ENCODE data around the gene PPP4R2. TPM values are rescaled to one million over a fixed set of nuclear protein-coding genes. Genes with fewer than 3 reads are reported as not detected.

The PPP4R2 gene
- total RNA-seq, result 10 to 100 TPM; 46.5 to 56.6 (median 52.7) TPM

GRCh38 chr3:72996473-72997333 is at the start of gene PPP4R2:
Gene PPP4R2, plus strand, starts transcription at chr3:72996811. Its CDS starts 227 bp downstream, at chr3:72997038.
- TF ChIP-seq CTCF (IDR thresholded peaks at IDR 0.05), result no peak
- peak; percentile 92 for ATAC-seq (ENCODE audit: low FRiP score)

GRCh38 chr3:72947715-72948490 is 48.7 kb upstream of the PPP4R2 start:
- DNase-seq (ENCODE audit: low spot score), result no peak
- ATAC-seq (ENCODE audit: low FRiP score), result peak; percentile 54
- no peak for TF ChIP-seq CTCF (IDR thresholded peaks at IDR 0.05)

More at GRCh38 chr3:72996473-72997333, at the start of gene PPP4R2:
- DNase-seq (ENCODE audit: low spot score), result peak; percentile 46

- ATAC-seq (ENCODE audit: low FRiP score), result no peak
- no peak for DNase-seq (ENCODE audit: low spot score)
- TF ChIP-seq CTCF (IDR thresholded peaks at IDR 0.05), result no peak
Measured at GRCh38 chr3:72949016-72949415, 47.6 kb upstream of the PPP4R2 start.

- no peak for ATAC-seq (ENCODE audit: low FRiP score)
- no peak for TF ChIP-seq CTCF (IDR thresholded peaks at IDR 0.05)
- DNase-seq (ENCODE audit: low spot score), result no peak
Measured at GRCh38 chr3:72950372-72950771, 46.2 kb upstream of the PPP4R2 start.

- DNase-seq (ENCODE audit: low spot score), result no peak
- no peak for TF ChIP-seq CTCF (IDR thresholded peaks at IDR 0.05)
- ATAC-seq (ENCODE audit: low FRiP score), result no peak
Measured at GRCh38 chr3:72950801-72951200, 45.8 kb upstream of the PPP4R2 start.

- TF ChIP-seq CTCF (IDR thresholded peaks at IDR 0.05), result no peak
- ATAC-seq (ENCODE audit: low FRiP score), result no peak
- no peak for DNase-seq (ENCODE audit: low spot score)
Measured at GRCh38 chr3:72951259-72951722, 45.3 kb upstream of the PPP4R2 start.

Data from omental fat pad (tissue), 4 donors.